ENCODE measurements around the gene MON2.
"Not testable (repeated sequence)": the region's sequence is repeated elsewhere in the genome, so short reads cannot be mapped to it uniquely, and the experiment has no call there.

The MON2 gene

DNA sequence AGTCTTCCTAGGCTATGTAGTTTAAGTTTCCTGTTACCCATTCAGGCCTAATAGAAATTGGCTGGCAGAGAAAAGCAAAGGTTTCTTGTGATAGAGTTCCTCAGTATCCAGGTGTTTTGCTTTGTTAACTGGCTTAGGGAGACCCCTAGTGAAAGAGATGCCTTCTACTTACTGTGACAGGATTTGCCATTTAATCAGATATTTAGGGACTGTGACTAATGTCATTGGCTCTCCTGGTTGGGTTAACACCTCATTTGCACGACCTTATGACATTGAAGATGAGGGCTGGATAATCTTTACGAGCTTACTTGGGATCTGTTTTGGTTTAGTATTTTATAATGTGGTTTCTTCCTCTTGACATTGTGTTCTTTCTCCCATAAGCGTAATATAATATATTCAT, 5.8 kb downstream of the MON2 start:
- no peak for DNase-seq

DNA sequence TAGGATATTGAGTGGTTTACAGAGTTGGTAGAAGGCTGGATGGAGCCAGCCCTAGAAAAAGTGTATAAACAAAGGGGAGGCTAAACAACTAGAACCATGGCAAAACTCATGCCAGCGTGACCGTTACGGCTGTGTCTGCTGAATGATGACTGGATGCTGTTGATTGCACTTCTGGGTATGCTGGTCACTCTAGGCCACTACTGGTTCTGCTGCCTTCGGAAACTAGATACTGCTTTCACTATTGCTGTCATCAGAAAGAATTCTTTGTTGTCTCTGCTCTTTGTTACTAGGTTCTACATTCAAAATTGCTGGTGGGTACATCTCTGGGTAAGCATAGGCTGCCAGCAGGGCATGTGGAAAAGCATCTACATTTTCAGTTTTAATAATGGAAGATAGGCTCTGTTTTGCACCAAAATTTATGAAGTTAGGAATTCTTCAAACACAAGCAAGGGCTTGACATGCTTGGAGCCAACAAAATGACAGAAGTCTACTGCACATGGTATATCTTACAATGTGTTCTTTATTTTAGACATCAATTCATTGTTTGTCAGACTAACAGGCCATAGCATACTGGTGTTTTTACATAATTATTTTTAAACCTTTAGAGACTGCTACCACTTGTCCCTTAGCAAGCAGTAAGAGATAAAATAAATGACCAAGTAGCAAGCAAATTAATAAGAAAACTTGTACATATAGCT, 15.4 kb downstream of the MON2 start:
- no peak for DNase-seq

DNA sequence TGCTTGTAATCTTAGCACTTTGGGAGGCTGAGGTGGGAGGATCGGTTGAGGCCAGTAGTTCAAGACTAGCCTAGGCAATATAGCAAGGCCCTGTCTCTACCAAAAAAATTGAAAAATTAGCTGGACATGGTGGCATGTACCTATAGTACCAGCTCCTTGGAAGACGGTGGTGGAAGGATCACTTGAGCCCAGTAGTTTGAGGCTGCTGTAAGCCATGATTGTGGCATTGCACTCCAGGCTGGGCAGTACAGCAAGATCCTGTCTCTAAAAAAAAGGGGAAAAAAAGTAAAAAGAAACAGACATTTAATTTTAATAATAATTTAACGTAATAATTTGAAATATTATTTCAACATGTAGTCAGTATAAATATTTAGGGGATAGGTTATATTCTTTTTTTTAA, 16.1 kb downstream of the MON2 start:
- no peak for DNase-seq

DNA sequence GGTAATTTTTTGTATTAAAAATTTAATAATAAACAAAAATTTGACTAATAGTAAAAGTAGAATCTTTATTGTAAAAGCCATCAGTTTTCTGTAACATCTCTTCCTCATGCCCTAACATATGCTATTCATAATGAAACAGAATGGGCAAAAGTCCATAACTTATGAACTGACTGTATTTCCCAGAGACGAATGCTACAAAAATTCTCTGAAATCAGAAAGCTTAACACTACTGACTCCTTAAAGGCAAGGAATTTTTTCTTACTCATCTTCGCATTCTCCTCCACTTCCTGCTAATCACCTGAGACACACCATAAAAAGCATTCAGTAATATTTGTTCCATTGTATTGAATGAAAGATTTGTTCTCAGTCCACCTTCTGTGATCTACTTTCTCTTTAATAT, 17.6 kb downstream of the MON2 start:
- peak; percentile 29 for DNase-seq

DNA sequence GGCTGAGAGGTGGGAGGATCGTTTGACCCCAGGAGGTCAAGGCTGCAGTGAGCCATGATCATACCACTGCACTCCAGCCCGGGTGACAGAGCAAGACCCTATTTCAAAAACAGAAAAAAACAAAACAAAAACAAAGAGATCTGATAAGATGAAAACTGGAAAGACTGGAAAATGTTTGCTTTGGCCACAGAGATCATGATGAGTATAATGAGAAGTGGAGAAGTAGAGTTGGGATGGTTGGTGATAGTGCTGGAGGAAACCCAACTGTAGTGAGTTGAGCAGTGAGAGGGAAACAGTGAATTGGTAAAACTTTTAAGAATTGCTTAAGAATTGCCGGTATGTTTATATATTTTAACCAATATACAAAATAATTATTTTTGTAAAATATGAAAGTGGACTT, 39.2 kb downstream of the MON2 start:
- DNase-seq, result no peak

DNA sequence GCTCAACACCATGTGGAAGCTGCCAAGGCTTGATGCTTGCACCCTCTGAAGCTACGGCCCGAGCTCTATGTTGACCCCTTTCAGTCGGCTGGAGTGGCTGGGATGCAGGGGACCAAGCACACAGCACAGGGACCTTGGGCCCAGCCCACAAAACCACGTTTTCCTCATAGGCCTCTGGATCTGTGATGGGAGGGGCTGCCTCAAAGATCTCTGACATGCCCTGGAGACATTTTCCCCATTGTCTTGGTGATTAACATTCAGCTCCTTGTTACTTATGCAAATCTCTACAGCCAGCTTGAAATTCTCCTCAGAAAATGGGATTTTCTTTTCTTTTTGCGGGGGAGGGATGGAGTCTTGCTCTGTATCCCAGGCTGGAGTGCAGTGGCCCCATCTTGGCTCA, 46.3 kb downstream of the MON2 start:
- DNase-seq, result no peak

DNA sequence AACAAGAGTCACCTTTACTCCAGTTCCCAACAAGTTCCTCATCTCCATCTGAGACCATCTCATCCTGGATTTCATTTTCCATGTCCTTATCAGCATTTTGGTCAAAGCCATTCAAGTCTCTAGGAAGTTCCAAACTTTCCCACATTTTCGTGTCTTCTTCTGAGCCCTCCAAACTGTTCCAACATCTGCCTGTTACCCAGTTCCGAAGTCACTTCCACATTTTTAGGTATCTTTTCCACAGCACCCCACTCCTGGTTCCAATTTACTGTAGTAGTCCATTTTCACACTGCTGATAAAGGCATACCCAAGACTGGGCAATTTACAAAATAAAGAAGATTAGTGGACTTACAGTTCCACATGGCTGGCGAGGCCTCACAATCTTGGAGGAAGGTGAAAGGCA, 47.5 kb downstream of the MON2 start:
- DNase-seq, result not testable (repeated sequence)

DNA sequence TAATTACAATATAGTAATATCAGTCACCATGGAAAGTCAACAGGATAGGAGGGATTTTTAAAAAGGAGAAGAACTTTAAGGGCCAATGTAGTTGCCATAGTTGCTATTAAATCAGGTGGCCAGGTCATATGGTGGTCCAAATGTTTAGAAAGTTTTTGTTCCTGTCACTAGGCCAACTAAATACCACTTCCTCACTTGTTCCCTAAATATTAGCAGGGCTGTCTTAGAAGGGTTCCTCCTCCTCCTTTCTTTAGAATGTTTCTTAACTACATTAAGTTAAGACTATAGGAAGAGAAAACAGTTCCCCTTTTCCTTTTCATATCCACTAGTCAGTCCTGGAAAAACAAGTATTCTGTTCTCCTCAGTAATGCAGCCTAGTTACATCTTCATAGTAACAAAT, 50.3 kb downstream of the MON2 start:
- no peak for DNase-seq

DNA sequence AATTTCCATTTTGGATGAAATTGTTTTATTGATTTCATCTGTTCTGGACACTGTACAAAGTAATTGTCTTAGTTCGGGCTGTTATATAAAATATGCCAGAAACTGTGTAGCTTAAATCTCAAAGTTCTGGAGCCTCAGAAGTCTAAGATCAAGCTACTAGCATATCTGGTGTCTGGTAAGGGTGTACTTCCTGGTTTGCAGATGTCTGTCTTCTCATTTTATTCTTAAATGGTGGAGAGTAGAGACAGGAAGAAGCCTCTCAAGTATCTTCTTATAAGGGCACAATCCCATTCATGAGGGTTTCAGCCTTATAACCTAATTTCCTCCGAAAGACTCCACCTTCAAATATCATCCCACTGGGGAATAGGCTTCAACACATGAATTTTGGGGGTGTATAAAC, 51.3 kb downstream of the MON2 start:
- DNase-seq, result no peak

DNA sequence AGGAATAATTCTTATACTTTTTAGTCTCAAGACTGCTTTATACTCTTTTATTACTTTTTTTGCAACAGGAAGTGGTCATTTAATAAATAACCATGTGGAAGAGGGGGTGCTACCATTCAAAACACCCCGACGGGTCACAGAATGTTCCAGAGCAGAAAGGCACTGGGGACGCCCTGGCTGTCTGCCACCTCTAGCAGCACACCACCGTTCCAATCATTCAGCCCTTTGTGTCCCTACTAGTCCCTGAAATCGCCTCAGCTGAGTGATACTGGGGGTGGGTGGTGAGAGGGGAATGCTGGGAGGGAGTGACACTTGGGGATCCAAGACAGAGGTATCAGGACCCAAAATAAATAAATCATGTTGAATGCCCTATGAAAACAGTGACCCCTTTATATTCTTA, 52.4 kb downstream of the MON2 start:
- no peak for DNase-seq

DNA sequence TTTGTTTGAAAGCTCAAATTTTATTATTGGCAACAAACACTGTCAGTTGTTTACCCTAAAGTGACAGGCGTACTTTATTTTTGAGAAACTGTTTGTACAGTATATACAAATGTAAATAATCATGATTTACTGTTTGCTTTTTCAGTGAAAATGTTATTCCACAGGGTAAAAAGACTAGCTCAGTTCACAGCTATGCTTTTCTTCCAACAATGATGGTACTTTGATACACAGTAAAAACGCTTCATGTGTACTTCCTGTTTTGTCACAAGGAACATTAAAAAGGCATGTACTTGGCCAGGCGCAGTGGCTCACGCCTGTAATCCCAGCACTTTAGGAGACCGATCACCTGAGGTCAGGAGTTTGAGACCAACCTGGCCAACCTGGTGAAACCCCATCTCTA, 53.7 kb downstream of the MON2 start:
- no peak for DNase-seq

DNA sequence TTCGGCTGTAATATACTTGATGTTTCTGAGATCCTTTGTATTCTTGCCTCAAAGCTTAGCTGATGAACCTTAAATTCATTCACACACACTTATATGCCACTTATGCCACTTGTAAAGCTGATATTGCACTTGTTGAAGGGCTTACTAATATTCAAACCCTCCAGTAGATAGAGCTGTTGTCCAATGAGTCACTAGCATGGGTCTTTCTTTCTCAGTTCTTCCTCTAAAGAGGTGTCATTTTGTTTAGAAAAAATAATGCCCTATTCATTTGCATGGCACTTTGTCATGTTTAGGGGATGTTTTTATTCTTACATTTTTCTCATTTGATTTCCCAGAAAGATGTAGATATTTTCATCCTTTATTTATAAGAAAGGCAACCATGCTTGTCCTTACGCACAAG, 56.4 kb downstream of the MON2 start:
- DNase-seq, result peak; percentile 54

DNA sequence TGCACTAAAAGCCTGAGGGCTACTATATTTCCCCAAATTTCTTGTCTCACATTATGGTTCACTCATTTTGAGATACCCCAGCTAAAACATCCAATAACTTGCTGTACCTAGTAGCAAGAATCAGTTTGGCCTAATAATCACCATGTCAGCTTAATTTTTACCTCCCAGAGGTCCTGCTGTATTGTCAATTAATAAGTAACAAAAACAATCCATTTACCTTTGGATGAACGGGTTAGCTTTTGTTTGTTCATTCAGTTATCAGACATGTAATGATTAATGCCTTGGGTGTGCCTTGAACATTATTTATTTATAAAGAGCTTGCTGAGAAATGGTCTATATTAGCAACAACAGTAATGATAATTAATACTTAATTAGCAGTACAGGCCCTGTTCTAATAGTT, 57.0 kb downstream of the MON2 start:
- DNase-seq, result no peak

DNA sequence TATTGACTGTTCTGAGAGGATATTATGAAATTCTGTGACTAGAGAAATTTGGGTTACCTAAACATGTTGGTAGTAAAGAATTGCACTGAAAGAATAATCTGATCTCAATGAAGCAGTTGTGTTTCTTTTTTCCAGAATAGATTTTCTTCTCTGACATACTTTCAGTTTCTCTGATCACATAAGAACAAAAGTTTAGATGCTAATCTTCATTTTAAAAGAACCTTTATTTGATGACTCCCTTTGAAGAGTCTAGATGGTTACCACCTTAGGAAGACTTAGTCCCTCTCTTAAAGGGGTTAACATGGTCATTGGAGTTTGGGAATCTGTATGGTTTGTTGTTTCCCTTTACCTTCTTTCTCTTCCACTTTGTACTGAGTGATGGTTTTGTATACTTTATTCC, 58.6 kb downstream of the MON2 start:
- no peak for DNase-seq

DNA sequence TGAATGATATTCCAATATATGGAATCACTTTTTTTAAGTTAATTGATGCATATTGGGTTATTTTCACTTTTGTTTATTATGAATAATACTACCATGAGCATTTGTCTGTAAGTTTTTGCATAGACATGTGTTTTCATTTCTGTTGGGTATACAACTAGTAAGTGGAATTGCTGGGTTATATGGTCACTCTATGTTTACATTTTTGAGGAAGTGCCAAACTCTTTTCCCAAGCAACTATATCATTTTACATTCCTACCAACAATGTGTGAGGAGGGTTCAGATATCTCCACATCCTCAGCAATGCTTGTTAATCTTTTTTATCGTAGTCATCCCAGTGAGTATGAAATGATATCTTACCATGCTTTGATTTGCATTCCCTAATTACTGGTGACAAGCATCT, 64.0 kb downstream of the MON2 start:
- DNase-seq, result no peak

DNA sequence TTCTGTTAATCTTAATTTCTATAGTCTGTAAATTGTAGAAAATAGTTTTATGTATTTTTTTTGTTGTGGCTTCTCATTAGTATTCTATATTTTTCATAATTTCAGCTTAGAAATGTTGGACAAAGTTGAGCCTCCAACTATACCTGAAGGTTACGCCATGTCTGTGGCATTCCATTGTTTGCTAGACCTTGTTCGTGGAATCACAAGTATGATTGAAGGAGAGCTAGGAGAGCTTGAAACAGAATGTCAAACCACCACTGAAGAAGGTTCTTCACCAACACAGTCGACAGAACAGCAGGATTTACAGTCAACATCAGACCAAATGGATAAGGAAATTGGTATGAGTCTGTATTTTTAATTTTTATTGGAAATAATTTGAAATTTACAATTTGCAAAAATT, 65.7 kb downstream of the MON2 start:
- no peak for DNase-seq

DNA sequence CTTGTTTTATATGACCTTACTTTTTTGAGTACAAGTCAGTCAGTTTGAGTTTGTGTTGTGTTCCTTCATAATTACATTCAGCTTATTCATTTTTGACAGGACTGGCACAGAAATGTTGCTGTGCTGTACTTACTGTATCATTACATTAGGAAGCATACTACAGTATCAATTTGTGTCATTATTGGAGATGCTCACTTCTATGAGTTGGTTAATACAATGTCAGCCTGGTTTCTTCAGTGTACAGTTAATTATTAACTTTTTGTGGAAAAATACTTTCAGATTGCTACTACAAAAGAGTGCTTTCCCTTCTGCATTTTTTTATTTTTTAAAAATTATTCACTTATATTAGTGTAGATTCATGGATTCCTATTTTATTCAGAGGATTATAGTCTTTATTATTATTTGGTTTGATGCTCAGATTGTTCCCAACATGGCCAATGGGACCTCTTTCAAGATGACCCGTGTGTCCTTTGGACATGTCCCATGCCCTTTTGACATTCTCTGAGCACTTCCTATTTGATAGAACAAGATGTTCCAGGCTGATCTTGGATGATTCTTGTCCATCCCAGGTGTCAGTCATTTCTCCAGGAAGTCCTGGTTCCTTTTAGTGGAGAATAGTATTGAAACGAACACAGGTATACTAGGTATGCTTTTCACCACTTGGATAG, 66.6 kb downstream of the MON2 start:
- no peak for DNase-seq

DNA sequence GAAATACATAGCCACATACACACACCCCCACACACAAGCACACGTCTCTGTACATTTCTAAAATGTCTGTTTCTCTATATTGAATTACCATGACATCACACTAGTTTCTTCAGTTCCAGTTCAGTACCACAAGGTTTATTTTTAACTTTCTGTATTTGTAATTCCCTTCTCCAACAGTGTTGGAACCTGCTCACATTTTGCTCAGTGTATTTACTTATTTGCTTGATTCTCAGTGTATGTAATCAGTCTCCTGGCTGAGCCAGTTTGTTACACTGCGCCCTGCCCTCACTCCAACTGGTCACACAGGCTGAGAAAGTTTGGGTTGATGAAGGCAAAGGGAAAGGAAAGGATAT, 67.1 kb downstream of the MON2 start:
- no peak for DNase-seq

DNA sequence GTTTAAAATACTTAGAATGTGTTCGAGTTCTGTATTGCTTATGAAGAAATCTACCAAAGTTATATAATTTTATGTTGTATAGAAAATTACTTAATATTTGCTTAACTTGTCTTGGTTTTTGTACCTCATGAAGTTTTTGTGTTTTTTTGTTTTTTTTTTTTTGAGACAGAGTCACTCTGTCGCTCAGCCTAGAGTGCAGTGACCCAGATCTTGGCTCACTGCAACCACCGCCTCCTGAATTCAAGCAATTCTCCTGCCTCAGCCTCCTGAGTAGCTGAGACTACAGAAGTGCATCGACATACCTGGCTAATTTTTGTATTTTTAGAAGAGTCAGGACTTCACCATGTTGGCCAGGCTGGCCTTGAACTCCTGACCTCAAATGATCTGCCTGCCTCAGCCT, 69.9 kb downstream of the MON2 start:
- DNase-seq, result no peak

DNA sequence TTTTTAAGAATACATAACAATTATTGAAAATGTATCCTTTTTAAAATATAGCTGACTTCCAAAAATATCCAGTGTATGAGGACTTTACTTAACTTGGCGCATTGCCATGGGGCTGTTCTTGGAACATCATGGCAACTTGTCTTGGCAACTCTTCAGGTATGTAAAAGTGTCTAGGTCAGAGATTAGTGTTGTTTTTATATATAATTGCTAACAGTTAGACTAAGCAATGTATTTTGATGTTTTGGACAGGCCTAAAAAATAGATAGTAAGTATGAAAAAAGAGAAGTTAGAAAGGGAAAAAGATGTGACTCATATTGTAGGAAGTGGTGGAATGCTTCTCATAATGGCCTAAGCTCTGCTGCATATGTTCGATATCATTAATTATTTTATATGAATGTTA, 70.9 kb downstream of the MON2 start:
- no peak for DNase-seq

DNA sequence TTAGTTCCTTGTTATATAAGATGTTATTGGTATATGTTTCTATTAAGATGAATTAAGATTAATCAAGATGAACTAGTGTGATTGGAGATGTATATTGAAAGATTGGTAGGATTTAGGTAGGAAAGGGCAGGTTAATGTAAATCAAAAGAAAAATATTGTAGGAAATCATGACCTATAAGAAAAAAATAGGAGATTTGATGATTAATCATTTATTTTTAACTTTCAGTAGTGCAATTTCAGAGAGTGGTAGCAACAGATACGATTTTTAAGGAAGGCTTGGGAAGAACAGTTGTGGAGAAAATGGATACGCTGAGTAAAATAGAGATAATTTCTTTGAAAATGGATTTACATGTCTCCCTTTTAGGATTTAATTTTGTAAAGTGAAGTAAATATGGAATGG, 73.7 kb downstream of the MON2 start:
- DNase-seq, result no peak

DNA sequence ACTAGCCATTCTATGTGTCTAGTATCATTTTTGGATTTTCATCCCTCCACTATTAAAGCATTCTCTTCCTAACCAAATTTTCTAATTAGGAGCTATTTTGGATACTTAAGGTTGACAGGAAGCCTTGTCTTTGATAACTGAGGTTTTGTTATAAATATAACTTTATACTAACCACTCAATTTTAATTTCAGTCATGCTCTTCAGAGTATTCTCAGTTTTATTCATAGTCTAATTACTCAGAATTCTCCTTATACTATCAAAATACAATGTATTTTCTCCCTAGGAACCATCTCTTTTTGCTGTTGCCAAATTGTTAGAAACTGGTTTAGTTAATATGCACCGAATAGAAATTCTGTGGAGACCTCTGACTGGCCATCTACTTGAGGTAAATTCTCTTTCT, 76.2 kb downstream of the MON2 start:
- DNase-seq, result no peak

DNA sequence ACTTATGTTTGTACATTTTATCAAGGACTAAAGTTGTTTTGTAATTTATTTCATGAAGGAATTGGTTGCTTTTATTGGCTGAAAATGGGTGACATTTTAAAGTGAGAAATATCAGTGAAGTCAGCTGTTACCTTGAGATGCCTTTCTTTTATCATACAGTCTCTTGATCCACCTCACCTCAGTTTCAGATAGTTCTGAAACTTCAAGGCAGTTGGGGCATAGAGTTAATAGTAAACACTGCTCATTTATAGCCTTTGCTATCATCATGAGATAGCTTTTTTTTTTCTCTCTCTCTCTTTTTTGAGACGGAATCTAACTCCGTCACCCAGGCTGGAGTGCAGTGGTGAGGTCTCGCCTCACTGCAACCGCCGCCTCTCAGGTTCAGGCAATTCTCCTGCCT, 76.7 kb downstream of the MON2 start:
- no peak for DNase-seq

DNA sequence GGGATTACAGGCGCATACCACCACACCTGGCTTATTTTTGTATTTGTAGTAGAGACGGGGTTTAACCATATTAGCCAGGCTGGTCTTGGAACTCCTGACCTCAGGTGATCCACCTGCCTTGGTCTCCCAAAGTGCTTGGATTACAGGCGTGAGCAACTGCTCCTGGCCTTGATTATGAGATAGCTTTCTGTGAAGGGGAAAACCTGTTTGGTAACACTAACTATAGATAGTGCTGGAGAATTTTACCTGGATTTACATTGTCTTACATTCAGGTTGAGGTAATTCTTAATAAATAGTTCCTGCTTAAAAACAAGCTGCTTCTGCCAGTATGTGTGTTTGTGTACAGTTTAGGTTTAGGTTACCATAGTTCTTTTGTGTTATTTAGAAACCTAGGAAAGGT, 77.1 kb downstream of the MON2 start:
- no peak for DNase-seq

DNA sequence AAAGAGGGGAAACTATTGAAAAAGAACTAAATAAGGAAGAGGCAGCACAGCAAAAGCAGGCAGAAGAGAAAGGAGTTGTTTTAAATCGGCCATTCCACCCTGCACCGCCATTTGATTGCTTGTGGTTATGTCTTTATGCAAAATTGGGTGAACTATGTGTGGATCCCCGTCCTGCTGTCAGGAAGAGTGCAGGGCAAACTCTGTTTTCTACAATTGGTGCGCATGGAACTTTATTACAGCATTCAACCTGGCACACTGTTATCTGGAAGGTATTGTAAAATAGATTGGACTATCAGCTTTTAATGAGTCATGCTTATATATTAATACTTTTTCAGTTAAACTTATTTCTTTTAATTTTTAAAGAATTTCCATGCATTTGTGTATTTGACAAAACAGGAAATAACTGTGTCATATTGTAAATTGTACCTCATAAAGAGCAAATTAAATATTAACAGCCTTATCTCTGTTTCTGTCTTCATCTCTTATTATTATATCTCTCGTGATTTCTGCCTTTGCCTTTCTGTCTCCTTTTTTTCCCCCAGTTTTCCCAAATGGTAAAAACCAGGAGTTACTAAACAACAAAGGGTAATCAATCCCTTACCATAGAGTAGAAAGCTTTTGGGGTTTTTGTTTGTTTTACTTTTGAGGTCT, 86.4 kb downstream of the MON2 start:
- DNase-seq, result no peak

Measured in activated CD4-positive, alpha-beta T cell treated with anti-CD3 and anti-CD28 coated beads, Interleukin-10, Interleukin-2, amounts not matched to agents 100 ng/mL and 50 ng/mL, durations not matched to agents 16 hours and 8 hours (primary cell).